HG03108 (cell line): ENCODE measurements around the gene MAPK14.

ENCODE experiments used
- ATAC-seq: cut with Tn5 transposase; IDR thresholded peaks from one replicate; pipeline ENCODE4 v1.9.1; 2021; ENCODE audit warnings: moderate library complexity; ENCODE audit not compliant: unreplicated experiment

MAPK14 gene

DNA sequence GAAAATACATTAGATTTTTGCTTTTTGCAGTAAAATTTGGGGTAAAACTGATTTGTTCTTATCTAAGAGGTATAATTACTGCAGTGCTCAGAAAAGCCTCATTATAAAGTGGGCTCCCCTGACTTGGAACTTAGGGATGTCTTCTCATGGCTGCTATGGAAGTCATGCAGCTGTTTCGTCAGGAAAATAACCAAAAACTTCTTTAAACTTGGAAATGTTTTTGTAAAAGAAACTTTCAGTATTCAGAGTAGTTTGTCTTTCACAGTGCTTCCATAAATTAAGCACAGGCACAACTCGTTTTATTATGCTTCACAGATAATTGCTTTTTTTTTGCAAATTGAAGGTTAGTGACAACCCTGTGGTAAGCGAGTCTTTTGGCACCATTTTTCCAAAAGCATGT, 6.8 kb downstream of the MAPK14 start:
- ATAC-seq = no peak

DNA sequence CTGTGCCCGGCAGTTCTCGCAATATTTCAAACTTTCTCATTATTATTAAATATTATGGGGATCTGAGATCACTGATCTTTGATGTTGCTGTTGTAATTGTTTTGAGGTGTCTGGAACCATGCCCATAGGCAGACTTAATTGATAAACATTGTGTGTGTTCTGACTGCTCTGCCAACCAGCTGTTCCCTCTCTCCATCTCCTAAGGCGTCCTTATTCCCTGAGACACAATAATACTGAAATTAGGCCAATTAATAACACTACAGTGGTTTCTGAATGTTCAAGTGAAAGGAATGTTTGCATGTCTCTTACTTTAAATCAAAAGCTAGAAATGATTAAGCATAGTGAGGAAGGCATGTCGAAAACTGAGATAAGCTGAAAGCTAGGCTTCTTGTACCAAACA, 7.6 kb downstream of the MAPK14 start:
- ATAC-seq = no peak

DNA sequence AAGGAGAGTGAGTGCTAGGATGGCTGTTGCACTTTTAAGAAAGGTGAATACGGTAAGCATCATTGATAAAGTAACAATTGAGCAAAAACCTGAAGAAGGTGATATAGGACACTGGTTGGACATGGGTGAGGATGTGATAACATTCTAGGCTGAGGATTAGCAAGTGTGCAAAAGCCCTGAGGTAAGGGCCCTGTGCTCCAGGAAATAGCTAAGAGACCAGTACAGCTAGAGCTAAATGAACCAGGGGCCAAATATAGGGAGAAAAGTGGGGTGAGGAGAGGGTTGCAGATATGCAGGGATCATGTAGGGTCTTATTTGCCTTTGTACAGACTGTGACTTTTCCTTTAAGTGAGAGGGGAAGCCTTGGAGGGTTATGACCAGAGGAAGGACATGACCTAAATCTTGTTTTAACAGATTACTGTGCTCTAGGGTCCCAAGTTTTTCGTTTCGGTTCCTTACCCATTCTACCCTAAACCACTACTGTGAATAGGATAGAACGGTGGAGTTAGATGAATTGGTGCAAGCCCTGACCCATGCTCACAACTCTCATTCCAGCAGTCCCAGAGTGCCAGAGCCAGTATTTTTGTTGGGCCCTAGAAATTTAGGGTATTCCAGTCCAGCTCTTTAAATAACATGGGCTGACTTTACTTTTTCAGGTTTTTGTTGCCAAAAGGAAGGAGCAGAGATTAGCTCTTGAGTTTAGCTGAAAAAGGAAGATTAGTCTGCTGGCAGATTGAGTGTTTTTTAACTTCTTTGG, 10.7 kb downstream of the MAPK14 start:
- no peak for ATAC-seq

DNA sequence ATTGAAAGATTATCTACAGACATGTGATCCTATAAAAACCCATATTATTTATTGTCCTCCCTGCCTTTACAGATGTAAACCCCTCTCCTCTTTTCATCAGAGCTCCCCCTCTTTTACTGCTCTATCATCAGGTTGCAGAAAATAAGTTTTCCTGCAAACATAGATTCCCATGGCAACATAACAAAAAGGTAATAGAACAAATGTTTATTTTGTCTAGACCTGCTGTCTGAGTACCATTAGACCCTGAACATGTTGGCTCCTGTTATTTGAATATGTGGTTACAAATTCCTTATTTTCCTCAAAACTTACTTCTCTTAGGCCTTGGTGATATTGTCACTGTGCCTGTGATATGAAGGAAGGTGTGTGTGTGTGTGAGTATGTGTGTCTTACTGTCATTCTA, 11.5 kb downstream of the MAPK14 start:
- ATAC-seq = no peak

DNA sequence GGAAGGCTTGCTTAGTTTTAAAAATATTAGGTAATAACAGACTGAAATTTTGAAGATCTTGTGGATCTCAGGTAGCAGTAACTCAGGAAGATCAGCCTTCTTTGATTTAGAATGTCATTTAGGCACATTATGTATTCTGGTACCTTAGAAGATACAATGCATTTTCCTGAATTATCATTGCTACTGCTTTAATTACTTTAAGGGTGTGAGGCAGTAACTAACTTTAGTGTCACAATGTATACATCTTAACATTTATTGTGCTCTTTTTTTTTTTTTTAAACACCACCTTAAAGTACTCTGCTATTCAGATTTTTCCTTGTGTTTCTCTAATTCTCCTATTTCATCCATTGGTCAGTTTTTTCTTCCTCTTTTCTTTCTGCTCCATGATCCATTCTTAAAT, 13.3 kb downstream of the MAPK14 start:
- ATAC-seq = no peak

DNA sequence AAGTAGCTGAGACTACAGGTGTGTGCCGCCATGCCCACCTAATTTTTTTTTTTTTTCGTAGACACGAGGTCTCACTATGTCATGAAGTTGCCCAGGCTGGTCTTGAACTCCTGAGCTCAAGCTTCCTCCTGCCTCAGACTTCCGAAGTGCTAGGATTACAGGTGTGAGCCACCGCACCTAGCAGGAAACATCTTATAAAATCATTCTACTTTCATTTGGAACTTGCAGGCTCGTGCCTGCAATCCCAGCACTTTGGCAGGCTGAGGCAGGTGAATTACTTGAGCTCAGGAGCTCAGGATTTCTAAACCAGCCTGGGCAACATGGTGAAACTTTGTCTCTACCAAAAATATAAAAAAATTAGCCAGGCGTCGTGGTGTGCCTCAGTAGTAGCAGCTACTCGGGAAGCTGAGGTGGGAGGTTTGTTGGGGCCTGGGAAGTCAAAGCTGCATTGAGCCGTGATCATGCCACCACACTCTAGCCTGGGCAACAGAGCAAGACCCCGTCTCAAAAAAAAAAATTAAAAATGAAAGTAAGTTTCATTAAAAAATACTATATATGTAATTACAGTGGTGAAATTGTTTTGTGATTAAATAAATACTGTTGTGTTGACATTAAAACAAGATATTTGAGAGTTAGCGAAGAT, 15.1 kb downstream of the MAPK14 start:
- ATAC-seq = no peak

DNA sequence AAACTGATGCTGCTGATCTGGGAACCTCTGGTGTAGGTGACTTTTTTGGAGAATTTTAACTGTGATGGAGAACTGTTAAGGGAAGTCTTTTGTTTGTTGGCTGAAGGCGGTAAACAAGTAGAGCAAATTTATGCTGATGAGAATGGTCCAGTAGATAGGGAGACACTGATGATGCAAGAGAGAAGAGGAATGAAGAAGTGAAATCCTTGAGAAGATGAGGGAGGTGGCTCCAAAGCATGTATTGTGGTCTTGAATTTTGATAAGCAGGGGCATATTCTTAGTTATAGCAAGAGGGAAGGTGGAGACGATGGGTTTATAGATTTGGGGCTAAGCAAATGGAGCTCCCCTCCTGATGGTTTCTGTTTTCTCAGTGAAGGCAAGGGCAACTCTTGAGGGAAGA, 22.0 kb downstream of the MAPK14 start:
- ATAC-seq = no peak

DNA sequence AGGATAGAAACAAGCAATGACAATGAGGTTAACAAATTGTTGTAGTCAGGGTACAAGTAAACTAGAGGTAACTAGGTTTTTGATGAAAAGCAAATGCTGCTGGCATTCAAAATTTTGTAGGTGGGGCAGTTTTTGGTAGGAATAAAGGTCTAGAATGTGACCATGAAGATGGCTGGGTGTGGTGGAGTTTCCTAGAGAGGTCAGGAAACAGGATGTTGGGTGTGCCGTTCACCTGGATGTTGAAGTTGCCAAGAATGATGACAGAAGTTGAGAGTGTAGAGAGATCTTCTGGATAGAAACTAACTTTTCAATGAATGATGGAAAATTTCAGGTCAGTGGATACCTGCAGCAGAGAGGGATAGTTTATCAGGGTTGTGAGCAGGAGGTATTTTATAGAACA, 22.7 kb downstream of the MAPK14 start:
- ATAC-seq = no peak

DNA sequence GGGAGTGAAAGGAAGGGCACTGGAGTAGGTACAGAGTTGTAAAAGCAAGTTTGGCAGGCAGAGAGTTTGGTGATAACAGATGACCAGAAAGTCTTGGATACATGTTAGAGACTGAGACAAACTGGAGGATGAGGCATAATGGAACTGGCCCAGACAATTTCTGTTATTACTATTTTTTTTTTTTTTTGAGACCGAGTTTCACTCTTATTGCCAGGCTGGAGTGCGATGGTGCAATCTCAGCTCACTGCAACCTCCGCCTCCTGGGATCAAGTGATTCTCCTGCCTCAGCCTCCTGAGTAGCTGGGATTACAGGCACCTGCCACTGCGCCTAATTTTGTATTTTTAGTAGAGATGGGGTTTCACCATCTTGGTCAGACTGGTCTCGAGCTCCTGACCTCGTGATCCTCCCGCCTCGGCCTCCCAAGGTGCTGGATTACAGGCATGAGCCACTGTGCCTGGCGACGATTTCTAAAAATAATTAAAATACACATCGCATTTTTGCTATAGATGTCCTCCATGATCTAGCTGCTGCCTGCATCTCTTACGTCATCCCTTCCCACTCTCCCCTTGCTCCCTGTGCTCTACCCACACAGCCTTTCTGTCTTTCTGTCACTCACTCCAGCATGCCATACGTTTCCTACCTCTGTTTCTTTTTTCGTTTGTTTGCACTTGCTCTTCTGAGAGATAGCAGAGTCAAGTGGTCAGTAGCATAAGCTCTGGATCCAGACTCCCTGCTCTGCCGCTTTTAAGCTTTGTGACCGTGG, 23.5 kb downstream of the MAPK14 start:
- no peak for ATAC-seq

DNA sequence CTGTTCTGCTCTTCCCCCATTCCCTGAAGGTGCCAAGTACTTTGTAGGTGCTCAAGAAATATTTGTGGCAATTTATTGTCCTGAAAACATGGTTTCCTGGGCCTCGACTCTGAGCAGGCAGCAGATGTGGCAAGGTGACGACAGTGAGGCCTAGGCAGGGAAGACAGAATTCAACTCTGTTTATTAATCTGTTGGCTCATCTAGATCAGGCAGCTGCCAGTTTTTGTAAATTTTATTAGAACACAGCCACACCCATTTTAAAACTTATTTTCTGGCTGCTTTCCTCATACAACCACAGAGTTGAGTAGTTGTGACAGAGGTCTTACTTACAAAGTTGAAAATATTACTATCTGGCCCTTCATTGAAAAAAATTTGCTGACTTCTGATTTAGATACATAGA, 24.5 kb downstream of the MAPK14 start:
- ATAC-seq = no peak

DNA sequence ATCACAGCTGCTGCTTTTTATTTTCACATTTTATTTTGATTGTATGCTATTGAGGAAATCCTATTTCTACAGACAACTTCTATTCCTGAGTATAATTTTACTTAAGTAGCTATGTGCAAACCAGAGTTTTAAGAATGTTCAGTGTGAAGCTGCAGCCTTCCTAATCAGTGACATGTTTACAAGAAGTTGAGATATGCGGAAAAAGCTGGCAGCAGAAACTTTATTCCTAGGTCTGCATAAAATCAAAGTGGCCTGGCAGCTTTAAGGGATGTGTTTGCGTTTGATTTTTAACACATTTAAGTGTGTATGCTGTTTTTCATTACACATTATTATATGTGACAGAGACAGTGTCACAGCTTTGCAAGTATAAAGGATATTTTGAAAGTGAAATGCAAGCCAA, 26.3 kb downstream of the MAPK14 start:
- no peak for ATAC-seq

DNA sequence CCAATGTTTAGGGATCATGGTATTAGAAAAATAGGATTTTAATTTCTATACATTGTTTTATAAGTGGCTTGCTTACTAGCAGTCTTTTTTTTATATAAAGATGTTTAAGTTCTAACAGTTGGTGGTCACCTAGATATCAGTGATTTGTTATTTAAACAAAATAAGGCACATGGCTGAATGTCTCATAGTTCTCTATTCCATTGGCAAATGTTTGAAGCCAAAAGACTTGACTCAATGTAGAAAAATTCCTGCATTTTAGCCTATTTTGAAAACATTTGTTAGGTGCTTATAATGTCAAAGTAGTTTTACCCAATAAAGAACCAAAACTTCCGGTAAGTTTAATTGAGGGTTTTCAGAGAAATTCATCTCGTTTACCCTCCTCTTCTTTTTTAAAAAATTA, 26.8 kb downstream of the MAPK14 start:
- no peak for ATAC-seq

DNA sequence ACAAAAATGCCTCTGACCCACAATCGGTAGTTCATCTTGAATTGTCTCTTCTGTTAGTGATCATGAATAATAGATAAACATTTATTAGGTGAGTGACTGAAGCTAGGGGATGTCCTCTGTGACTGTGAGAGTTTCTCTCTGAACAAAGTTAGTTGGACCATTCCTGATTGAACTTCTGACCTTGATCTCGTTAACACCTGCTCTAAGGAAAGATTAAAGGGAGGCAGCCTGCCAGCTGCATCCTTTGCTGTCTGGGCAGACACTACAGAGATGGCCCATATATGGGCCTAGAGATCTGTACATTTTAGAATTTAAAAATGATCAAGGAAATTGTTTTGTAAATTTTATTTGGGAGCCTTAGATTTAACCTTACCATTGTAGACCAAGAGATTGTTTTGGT, 27.3 kb downstream of the MAPK14 start:
- no peak for ATAC-seq

DNA sequence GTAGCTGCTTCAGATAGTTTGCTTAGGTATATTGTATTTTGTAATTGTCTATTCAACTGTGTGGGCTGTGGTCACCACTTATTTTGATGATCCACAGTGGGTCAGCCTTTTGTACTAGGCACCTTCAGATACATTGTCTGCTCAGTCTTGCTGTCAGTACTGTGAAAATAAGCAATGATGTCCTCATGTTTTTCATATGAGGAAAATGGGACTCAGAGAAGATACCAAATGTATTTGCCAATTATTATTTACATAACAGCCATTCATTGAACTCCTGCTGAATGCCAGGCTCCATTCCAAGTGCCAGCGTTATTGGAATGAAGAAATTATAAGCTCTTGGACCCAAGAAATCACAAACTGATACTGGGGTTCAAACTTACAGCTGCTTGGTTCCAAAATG, 28.6 kb downstream of the MAPK14 start:
- no peak for ATAC-seq

DNA sequence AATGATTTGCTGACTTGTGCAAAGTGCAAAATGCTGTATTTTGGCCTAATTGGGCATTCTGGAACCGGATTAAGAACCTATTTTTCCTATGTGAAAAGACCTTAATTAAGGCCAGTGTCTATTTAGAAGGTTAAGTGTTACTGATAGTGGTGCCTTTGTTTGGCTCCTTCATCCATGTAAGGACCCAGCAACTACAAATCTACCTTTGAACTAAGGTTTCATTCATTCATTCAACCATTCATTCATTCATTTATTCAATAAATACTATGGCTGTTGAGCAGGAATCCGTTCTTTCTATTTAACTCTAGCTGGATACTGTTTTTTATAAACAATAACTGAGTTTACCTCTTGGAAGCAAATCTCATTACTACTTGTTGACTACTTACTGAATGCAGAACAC, 33.6 kb downstream of the MAPK14 start:
- no peak for ATAC-seq

DNA sequence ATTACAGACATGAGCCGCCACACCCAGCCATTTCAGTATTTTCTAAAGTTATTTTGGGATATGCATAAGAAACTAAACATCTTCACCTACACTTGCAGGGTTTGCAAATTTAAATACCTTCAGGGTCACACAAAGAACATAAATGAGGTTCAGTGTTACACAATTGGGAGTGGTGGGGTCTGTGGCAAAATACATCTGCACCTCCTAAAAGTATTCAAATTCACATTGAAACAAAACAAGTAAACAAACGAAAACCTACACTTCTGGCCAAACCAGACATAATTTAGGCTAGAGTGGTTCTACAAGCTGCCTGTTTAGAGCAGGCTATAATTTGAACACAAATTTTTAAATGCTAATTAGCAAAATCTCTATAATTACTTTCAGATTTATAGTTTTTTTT, 34.6 kb downstream of the MAPK14 start:
- ATAC-seq = no peak

DNA sequence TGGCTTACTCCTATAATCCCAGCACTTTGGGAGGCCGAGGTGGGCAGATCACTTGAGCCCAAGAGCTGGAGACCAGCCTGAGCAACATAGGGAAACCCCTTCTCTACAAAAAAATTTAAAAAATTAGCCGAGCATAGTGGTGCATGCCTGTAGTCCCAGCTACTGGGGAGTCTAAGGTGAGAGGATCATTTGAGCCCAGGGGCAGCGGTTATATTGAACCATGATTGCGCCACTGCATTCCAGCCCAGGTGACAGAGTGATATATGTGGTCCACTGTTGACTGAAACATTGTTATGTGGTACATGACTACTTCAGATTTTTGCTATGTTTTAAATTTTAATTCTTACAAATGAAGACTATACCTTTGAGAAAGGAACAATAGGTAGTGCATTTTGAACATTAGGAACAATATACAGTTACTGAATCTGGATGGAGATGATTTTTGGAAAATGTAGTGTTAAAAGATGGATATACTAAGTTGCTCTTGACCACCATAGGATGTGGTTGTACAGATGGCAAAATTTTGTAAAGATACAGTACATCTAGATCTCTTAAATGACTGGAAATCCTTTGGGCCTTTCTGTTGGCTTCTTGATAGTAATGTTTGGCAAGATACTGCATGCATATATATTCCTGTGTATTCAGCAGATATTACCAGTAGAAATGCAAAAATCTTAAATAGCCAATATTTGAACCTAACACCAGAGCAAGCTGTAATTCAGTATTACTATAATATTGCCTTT, 35.9 kb downstream of the MAPK14 start:
- no peak for ATAC-seq

DNA sequence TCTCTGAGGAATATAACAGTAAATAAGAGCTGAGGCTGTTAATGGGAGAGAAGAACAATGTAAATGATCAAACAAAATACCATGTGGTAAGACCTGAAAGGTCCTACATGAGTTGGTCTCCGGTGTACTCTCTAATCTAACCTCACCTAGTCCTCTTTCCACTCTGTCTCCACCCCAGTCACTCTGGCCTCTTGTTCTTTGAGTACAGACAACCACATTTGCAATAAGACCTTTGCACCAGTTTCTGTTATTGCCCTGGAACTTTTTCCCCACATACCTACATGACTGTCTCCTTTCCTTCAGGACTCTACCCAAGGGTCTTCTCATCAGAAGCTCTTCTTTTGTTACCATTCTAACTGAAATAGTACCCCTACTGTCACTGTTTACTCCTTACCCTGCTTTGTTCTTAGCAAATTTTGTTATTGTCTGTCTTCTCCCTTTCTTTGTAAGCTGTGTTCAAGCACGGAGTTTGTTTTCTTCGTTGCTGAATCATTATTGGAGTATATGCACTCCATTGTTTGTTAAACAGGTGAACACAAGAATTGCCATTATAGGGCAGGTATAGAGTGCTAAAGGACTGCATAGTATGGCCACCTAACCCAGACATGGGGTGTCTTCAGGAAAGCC, 37.3 kb downstream of the MAPK14 start:
- no peak for ATAC-seq

DNA sequence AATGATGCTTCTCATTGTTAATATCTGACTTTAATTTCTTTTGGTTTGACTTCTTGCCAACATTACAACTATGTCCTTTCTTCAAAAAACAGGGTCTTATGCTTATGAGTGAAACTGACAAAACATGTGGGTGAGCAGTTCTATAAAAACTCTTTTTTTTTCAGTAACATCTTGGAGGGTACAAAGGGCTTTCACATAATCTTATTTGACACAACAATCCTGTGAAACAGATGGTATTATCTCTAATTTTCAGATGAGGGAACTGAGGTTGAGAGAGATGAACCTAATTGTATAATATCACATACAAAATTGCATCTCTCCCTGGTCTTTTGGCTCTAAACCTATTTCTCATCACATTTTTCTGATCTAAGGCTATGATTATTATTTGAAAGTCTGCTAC, 38.3 kb downstream of the MAPK14 start:
- no peak for ATAC-seq

DNA sequence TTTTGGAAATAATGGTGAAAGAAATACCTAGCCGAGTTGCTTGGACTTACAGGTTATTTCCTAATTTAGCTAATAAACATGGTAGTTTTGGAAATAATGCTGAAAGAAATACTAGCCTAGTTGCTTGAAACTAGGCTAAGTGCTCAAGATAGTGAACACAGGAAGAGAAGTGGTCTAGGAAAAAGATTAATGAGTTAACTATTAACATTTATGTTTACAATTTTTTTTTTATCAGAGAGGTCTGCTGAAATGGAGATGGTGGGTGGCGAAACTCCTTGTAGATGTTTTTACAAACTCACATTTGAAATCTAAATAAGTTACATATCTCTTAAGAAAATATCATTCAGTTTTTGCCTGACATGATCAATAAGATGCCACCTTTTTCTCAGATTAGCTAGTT, 39.2 kb downstream of the MAPK14 start:
- no peak for ATAC-seq

DNA sequence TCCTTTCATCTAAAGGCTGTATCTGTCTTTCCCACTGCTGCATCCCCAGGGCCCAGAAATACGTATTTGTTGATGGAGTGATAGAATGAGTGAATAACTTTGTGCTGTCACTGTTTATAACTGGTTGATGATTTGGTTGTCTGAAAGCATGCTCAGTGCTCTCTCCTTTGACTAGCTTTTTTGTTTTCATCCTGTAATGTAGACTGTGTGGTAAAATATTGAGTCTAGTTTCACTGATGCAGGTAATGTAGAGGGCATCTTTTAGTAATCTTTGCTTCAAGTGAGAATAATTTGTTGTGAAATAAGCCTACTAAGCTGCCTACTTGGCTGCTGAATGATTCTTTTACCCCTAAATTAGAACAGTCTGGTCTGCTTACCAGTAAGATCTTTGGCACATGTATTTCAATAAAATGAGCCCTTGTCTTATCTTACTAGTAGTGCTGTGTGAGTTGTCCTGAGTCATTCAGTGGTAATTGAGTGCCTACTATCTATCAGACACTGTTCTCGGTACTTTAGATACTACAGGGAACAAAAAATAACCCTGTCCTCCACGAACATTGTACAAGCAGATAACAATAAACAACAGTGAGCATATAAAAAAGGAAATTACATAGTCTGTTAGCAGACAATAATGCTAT, 39.9 kb downstream of the MAPK14 start:
- no peak for ATAC-seq
